AG10803 (cell line): ENCODE data around the gene CABLES2.

Experiments
- DNase-seq: peaks from one replicate; pipeline ENCODE4 v3.0.0; 2010; ENCODE audit warnings: low read depth
- H3K4me3 ChIP-seq: 2 replicates; pipeline ENCODE4 v1.5.1; 2011; ENCODE audit warnings: mild to moderate bottlenecking, low read length, control low read depth
- TF ChIP-seq, protein P1 (sequence below): conservative IDR thresholded peaks from 2 replicates; pipeline ENCODE4 v1.5.1; 2011; ENCODE audit warnings: mild to moderate bottlenecking, low read length, control low read depth, inconsistent platforms

Gene CABLES2

DNA sequence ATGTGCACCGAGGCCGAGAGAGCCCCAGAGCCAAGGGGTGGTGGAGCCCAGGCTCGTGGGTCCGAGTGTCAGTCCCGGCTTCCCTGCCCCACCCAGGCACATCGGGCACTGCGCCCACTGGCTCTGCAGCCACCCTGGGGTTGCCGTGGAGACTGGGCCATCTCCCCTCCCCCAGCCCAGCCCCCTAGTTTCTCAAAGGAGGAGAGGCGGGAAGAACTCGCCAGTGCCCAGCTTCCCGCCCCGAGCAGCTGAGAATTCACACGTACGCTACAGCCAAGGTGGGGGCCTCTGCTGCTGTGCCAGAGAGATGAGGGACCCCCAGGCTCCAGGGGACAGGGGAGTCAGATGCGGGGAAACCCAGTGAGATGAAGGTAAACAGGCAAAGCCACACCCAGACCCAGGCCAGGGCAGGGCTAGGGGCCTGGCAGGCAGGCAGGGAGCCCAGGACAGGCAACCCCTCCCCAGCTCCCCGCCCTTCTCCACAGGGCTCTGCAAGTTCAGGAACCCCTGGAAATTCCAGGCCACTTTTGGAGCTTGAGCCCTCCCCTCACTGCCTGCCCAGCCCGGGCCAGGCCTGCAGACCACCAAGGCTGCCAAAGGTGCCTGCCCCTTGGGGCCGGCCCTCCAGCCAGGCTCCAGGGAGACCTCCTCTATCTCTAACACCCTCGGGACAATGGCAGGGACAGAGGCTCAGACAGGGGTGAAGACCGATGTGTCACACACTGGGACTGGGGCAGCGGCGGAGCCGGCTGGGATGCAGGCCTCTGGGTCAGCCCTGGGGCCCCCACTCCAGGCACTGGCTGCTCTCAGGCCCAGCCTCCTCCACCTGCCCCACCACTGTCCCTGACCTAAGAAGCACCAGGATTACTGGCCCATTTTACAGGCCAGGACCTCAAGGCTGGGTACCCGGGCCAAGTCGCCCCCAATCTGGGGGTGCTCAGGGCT is 46.0 kb downstream of the CABLES2 start:
- TF ChIP-seq, protein P1, sequence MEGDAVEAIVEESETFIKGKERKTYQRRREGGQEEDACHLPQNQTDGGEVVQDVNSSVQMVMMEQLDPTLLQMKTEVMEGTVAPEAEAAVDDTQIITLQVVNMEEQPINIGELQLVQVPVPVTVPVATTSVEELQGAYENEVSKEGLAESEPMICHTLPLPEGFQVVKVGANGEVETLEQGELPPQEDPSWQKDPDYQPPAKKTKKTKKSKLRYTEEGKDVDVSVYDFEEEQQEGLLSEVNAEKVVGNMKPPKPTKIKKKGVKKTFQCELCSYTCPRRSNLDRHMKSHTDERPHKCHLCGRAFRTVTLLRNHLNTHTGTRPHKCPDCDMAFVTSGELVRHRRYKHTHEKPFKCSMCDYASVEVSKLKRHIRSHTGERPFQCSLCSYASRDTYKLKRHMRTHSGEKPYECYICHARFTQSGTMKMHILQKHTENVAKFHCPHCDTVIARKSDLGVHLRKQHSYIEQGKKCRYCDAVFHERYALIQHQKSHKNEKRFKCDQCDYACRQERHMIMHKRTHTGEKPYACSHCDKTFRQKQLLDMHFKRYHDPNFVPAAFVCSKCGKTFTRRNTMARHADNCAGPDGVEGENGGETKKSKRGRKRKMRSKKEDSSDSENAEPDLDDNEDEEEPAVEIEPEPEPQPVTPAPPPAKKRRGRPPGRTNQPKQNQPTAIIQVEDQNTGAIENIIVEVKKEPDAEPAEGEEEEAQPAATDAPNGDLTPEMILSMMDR, result no peak
- no peak for DNase-seq
- no peak overlapping the region for H3K4me3 ChIP-seq

DNA sequence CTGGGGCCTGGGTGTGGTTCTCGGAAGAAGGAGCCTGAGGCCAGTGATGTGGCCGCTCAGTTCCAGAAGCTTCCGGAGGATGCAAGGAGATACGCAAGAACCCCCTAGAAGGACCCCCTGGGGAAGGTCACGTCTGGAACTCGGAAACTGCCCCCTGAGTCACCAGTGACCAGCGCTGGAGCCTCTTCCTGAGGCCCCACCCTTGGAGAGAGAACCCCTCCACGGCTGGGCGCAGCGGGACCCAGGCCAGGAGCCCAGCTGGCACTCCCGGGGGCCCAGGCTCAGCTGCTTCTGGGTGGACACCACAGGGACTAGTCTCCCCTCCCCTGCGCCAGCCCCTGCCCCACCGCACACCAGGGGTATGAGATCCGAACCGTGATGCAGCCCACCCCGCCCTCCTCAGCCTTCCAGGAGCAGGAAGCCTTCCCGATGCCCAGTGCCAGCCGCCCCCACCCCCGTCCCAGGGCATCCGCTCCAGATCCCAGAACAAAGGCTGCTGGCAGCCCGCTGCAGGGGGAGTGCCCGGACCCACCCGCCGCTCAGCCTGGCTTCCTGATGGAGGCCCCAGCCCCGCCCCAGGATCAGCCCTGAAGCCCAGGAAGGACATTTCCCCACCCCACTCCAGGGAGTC is 47.5 kb downstream of the CABLES2 start:
- DNase-seq, result no peak
- TF ChIP-seq, protein P1, result no peak
- H3K4me3 ChIP-seq, result no peak overlapping the region

DNA sequence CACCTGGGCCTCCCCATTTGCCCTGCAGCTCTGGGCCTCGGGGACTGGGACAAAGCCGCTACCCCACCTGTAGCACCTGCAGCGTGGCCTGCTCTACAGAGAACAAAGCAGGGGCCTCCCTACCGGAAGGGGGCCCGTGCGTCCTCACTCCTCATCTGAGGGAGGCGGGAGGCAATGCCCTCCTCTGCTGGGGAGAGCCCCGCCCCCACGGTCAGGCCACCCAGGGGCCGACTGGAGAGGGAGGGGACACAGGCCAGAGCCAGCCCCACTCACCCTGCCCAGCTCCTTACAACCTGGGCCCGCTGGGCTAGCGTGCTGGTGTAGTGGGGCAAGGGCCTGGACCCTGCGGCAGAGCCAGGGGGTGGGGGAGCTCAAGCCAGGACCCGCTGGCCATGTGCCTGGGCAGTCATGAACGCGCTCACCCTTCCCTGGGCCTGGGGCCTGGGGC is 48.0 kb downstream of the CABLES2 start:
- H3K4me3 ChIP-seq, result no peak overlapping the region
- DNase-seq, result no peak
- TF ChIP-seq, protein P1, result no peak

DNA sequence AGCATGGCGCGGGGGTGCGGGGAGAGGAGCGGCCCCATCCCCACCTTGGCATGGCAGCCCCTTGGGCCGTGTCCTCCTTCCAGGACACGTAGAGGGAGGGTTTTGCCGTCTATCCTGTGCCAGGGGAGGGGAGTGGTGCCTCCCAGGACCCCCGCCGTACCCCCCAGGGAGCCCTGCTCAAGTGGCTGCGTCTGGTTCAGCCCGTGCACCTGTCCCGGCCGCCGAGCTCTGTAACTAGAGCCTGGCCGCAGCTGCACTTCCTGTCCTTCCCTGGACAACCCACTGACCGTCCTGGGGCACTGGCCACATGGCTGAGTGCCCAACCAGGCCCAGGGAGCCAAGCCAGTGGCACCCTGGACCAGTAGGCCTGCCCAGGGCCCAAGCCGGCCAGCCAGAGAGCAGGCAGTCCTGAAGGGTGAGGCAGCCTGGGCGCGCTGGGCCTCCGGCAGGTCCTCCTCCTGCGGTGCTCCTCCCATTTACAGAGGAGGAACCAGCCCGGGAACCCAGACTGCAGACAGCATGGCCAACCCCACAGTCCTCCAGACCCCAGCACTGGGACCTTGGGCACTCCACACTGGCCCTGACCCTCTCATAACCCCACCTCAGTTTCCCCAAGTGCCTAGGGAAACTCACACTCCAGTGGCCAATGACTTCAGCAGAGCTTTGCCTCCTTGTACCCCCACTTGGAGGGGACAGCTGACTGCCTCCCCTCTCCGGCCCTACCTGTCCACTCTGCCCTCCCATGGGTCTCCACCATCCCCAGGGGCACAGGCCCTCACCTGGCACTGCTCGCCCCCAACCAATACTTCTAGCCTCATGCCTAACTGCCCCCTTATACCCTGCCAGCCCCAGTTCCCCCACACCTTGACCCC is 48.7 kb downstream of the CABLES2 start:
- H3K4me3 ChIP-seq, result no peak overlapping the region
- TF ChIP-seq, protein P1, result no peak
- DNase-seq, result no peak

DNA sequence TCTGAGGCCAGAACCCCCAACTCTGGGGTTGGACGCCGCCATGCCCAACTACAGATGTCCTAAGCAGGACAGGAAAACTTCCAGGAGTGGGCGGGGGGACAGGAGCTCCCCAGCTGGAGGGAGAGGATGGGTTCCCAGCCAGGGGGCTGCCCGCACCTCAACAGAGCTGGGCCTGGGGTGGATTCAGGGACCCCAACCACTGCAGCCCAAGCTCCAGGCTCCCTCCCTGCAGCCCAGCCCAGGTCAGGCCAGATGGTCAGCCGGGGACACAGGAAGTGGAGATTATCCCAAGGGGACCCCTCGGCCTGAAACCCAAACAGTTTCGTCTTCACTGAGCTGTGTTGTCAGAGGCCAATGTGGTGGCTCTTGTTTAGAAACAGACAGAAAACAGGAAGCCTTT is 49.4 kb downstream of the CABLES2 start:
- no peak overlapping the region for H3K4me3 ChIP-seq
- no peak for DNase-seq
- TF ChIP-seq, protein P1, result no peak

GRCh38 chr20:62357187-62357667 is 49.9 kb downstream of the CABLES2 start:
- TF ChIP-seq, protein P1, result no peak
- no peak for DNase-seq
- no peak overlapping the region for H3K4me3 ChIP-seq
